Inflammatory macrophage treated with lipopolysaccharide for 1 hour (primary cell): ENCODE data around the gene CYP27B1.
A peak's percentile ranks its signal among the peaks of the same experiment; 100 is the strongest.
"Not testable (repeated sequence)": the region's sequence is repeated elsewhere in the genome, so short reads cannot be mapped to it uniquely, and the experiment has no call there.

ENCODE experiments used
- DNase-seq, 2 donors: peaks; one replicate each; pipeline ENCODE4 v3.0.0-alpha.2; 2020 to 2022

CYP27B1 gene

DNA sequence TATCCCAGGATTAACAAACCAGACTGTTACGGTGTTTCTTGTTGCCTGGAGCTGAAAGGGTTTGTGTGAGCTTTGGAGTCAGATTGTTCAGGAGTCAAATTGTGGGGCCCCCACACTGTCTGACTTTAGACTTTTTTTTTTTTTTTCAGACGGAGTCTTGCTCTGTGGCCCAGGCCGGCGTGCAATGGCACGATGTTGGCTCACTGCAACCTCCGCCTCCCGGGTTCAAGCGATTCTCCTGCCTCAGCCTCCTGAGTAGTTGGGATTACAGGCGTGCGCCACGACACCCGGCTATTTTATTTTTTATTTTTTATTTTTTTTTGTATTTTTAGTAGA is 16.6 kb upstream of the CYP27B1 start:
- DNase-seq, result no peak

GRCh38 chr12:57782608-57783465 is 16.0 kb upstream of the CYP27B1 start, which contains the start of gene TSFM:
Gene TSFM (plus strand): TSS chr12:57782787. CDS start chr12:57782802, 15 bp downstream.
- DNase-seq, result peak; percentile 87 to 99

- no peak for DNase-seq
These were observed 15.3 kb upstream of the CYP27B1 start for GRCh38 chr12:57782243-57782607.

GRCh38 chr12:57781801-57782200 is 14.9 kb upstream of the CYP27B1 start:
- no peak for DNase-seq

DNA sequence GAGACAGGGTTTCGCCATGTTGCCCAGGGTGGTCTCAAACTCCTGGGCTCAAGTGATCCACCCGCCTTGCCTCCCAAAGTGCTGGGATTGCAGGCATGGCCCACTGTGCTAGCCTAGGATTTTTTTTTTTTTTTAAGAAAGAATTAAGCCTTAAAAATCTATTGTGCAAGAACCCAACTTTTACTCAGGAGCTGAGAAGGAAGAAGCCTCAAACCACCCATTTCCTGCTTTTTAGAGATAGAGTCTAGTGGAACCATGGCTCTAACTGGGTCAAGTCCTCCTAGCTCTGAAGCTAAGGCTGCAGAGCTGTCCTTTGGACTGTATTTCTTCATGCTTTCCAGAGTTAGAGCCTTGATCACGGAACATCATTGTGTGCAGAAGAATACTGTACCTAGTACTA is 14.4 kb upstream of the CYP27B1 start:
- peak; percentile 34 to 48 for DNase-seq

GRCh38 chr12:57780284-57780897 is 13.5 kb upstream of the CYP27B1 start:
- DNase-seq, result no peak

GRCh38 chr12:57779736-57780135 is 12.9 kb upstream of the CYP27B1 start:
- no peak for DNase-seq

DNA sequence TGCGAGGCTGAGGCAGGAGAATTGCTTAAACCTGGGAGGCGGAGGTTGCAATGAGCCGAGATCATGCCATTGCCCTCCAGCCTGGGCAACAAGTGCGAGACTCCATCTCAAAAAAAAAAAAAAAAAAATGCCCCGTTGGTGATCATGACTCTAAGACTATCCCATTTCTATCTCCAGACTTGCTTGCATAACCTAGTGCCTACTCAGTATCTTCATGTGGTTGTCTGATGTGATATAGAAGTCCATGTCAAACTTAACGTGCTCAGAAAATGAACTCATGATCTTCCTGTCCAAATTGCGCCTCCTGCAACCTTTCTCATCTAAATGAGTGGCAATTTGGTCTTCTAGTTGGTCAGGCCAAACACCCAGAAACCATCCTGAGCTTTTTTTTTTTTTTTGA is 11.0 kb upstream of the CYP27B1 start:
- DNase-seq, result peak in 1 of 2 donors; percentile 66

DNA sequence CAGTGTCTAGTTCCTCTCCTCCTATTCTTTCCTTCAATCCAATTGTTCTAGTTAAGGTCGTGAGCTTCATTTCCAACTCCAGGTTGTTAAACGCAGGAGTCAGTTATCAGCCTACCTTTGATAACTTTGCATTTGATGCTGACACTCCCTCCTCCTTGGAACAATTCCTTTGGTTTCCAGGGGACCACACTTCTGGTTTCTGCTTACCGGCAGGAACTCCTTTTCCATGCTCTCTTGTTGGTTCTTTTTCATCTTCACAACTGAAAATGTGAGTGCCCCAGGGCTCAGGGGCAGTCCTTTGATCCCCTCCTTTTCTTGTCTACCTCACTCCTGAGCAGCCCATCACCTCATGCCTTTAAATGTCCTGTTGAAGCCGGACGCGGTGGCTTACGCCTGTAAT is 10.5 kb upstream of the CYP27B1 start:
- no peak for DNase-seq

- no peak for DNase-seq
These were observed 9.3 kb upstream of the CYP27B1 start for GRCh38 chr12:57776247-57776587.

DNA sequence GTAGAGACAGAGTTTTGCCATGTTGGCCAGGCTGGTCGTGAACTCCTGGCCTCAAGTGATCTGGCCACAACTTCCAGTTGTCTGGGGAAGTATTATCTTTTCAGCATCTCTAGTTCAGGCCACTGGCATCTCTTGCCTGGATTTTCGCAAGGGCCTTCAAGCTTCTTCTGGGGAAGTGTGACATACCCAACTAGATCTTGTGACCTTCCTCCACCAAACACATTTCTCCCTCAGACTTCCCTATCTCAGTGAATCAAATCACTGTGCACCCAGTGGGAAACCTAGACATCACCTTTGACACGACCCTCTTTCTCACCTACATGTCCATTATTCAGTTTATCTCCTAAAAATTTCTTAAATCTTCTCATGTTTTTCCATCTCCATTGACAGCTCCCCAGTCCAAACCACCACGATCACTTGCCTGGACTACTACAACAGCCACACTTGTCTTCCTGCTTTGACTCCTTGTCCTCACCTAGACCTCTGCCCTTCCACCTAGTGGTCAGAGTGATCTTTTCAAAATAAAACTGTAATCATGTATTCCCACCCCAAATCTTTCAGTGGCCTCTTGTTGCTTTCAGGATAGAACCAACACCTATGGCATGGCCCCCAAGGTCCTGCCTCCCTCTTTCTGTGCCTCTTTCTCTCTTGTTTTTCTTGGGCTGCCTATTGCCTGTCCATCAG is 8.8 kb upstream of the CYP27B1 start:
- DNase-seq, result peak; percentile 70 to 83

DNA sequence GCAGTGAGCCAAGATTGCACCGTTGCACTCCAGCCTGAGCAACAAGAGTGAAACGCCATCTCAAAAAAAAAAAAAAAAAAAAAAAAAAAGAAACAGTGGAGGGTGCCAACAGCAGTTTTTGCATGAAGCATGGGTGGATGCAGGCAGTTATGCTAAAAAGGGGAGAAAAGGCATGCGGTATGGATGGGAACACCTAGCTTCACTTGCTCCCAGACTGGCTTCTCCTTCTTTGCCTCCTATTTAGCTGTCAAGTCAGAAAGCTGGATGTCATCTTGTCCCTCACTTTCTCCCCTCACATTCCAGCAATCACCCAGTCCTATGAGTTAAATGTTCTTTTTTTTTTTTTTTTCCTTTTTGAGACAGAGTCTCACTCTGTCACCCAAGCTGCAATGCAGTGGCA is 8.2 kb upstream of the CYP27B1 start:
- DNase-seq, result no peak

- DNase-seq, result not testable (repeated sequence)
These were observed 7.8 kb upstream of the CYP27B1 start for GRCh38 chr12:57774634-57775033.

GRCh38 chr12:57772429-57773322 is 5.8 kb upstream of the CYP27B1 start, which contains the start of gene EEF1AKMT3:
Gene EEF1AKMT3 (plus strand): TSS chr12:57772614. CDS start chr12:57772725, 111 bp downstream.
- DNase-seq, result peak in 1 of 2 donors; percentile 66

- DNase-seq, result peak; percentile 96 to 98
These were observed 5.1 kb upstream of the CYP27B1 start, which contains the start of gene METTL1 for GRCh38 chr12:57771873-57772428. Gene METTL1 (minus strand): TSS chr12:57772105. CDS start chr12:57772083, 22 bp downstream.

DNA sequence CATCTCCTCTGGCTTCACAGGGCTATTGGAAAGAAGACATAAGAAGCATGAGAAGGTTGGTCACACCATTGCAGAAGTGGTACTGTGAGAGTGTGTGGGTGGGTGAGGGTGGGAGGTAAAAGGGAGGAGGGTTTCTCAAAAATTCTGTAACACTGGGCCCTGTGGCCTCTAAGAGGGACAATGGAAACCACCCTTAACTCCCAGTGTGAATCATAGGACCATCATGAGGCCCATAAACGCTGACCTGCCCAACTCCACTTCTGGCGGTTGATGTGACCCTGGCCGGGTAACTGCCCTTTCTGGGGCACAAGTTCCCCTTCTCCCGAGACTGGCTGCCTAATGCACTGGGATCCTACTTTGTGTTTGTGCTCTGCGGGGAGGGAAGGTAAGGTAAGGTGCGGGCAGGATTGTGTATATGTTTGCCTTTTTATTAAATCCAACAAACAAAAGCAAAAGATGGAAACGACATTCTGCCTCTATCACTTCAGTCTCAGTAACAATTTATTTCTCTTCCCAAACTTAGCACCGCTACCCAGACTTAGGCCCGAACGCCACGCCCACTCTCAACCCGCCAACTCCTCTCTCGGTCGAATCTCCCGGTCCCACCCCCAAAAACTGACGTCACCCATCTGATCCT is 4.5 kb upstream of the CYP27B1 start:
- DNase-seq, result peak; percentile 97 to 99

DNA sequence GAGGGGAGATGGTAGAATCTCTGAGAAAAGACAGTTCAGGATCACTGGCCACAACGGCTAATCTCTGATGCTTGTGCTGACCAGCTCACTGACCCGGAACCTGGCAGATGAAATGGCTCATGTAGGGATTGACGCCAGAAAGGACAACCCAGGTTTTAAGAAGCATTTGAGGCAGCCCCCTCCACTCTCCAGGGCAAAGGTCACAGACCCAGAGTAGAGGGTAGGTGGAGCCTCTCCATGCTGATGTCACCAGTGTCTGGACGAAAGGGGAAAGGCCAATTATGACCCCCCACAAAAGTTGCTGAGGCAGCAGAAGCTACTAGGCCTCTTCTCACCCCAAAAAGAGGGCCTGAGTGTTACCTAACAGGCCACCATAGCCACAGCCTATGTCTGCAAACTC is 3.9 kb upstream of the CYP27B1 start:
- DNase-seq, result peak; percentile 51 to 67

DNA sequence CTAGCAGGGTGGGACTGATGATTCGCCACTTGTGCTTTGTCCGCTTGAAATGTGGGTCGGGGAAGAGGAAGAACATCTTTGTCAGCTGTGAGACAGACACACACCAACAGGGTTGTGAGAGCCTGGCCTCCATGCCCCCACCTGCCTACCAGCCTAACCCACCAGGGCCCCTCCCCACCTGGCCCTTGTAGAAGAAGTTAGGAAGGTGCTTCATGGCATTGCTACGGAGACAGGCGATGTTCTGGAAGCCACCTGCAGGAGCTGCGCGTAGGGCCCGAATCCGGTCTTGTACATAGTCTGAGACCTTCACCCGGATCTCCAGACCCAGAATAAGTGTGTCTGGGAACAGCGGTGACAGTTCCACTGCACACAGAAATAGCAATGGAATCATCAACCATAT is 2.7 kb upstream of the CYP27B1 start:
- no peak for DNase-seq

- no peak for DNase-seq
These were observed 998 bp upstream of the CYP27B1 start for GRCh38 chr12:57767876-57768275.

GRCh38 chr12:57767305-57767698 is 424 bp upstream of the CYP27B1 start:
- peak in 1 of 2 donors; percentile 49 for DNase-seq

- peak; percentile 31 to 48 for DNase-seq
These were observed 997 bp downstream of the CYP27B1 start for GRCh38 chr12:57765698-57766463.
